Gastroesophageal sphincter (tissue), 4 donors: Measurements from ENCODE around the gene TM9SF4. TPM values are rescaled to one million over a fixed set of nuclear protein-coding genes. Genes with fewer than 3 reads are reported as not detected.

Source experiments
- ATAC-seq: fragments of 150-250 bp; one replicate; pipeline ENCODE4 v1.9.1; 2016; ENCODE audit warnings: mild to moderate bottlenecking, moderate library complexity
- H3K27ac ChIP-seq, 4 donors: fragments of 200-600 bp; sonication (generic) in 3 of 4; 1 replicate in 3 of 4; 2 replicates in 1 of 4; pipeline ENCODE4 v1.5.1; 2016 to 2019
- H3K27me3 ChIP-seq: fragments of 200-600 bp; sonication (generic); one replicate; pipeline ENCODE4 v1.5.1; 2019
- H3K36me3 ChIP-seq, 2 donors: fragments of 200-600 bp; sonication (generic); one replicate each; pipeline ENCODE4 v1.5.1; 2019; ENCODE audit warnings: control low read depth in 1 of 2
- H3K4me1 ChIP-seq, 3 donors: fragments of 200-600 bp; sonication (generic); 1 replicate in 2 of 3; 2 replicates in 1 of 3; pipeline ENCODE4 v1.5.1; 2016 to 2019; ENCODE audit warnings: control low read depth in 2 of 3
- H3K4me3 ChIP-seq, 2 donors: fragments of 200-600 bp; sonication (generic); one replicate each; pipeline ENCODE4 v1.5.1; 2019; ENCODE audit warnings: mild to moderate bottlenecking in 1 of 2, moderate library complexity in 1 of 2
- H3K9me3 ChIP-seq, 3 donors: fragments of 200-600 bp; sonication (generic); one replicate each; pipeline ENCODE4 v1.5.1; 2017 to 2019; ENCODE audit warnings: control low read depth in 2 of 3
- CTCF ChIP-seq, 4 experiments: fragments of 200-600 bp in 2 of 4; fragments of 450-650 bp in 2 of 4; sonication (generic) in 1 of 4; IDR thresholded peaks; one replicate each; pipeline ENCODE4 v1.5.1; 2017 to 2019; ENCODE audit warnings: antibody characterized with exemption in 4 of 4, mild to moderate bottlenecking in 2 of 4, moderate library complexity in 2 of 4
- EP300 ChIP-seq: sonication (generic); formaldehyde crosslinking; IDR thresholded peaks from one replicate; pipeline ENCODE4 v1.6.1; 2017; ENCODE audit warnings: antibody characterized with exemption, mild to moderate bottlenecking
- POLR2A ChIP-seq, 2 donors: fragments of 450-650 bp; IDR thresholded peaks; one replicate each; pipeline ENCODE4 v1.6.1; 2017; ENCODE audit warnings: antibody characterized with exemption in 2 of 2, mild to moderate bottlenecking in 2 of 2, moderate library complexity in 1 of 2
- POLR2AphosphoS5 ChIP-seq: sonication (generic); formaldehyde crosslinking; IDR thresholded peaks from one replicate; pipeline ENCODE4 v1.6.1; 2017; ENCODE audit warnings: antibody characterized with exemption
- WGBS, 2 donors: methylation state at CpG; one replicate each; pipeline ENCODE4 v1.1.5; 2018; ENCODE audit warnings: low coverage in 1 of 2; 5-methylcytosine and 5-hydroxymethylcytosine counted together
- total RNA-seq, 4 donors: library from RNA; depleted of rRNA; stranded (reverse); fragments of >200 nt; gene quantifications; one replicate each; pipeline ENCODE4 v1.1.0, GENCODE V29; 2016

The TM9SF4 gene
- total RNA-seq, 4 donors from 2014 or later, result 20.7 to 32.6 (median 22.9) TPM

- H3K4me3 ChIP-seq, result no peak overlapping the region
- no peaks in the 10 kb centered on the region for H3K36me3 ChIP-seq
- H3K4me1 ChIP-seq, result no peaks in the 10 kb centered on the region
- ATAC-seq, result no peak
- TF ChIP-seq EP300 (no peak), CTCF (IDR thresholded peaks at IDR 0.05) (no peak), POLR2A (IDR thresholded peaks at IDR 0.05) (no peak)
- no peaks in the 10 kb centered on the region for H3K9me3 ChIP-seq
- H3K27me3 ChIP-seq, result peaks cover 38% of the 10 kb centered on the region
- H3K27ac ChIP-seq, result no peak overlapping the region
These were observed 39.8 kb upstream of the TM9SF4 start for GRCh38 chr20:32069711-32070110.

GRCh38 chr20:32070282-32070681 is 39.2 kb upstream of the TM9SF4 start:
- Histone ChIP-seq H3K4me3 (no peak overlapping the region), H3K9me3 (no peaks in the 10 kb centered on the region), H3K27me3 (peaks cover 40% of the 10 kb centered on the region), H3K27ac (no peak overlapping the region), H3K4me1 (no peaks in the 10 kb centered on the region), H3K36me3 (no peaks in the 10 kb centered on the region)
- WGBS, 2 donors, result 79% methylated on average over 1 of the region's 1 CpG; no CpG with 5 or more reads in 1 of the 2 donors
- ATAC-seq, result no peak
- TF ChIP-seq POLR2AphosphoS5, result no peak

GRCh38 chr20:32070690-32071213 is 38.8 kb upstream of the TM9SF4 start:
- no peak overlapping the region for H3K4me3 ChIP-seq
- ATAC-seq, result no peak
- no peak overlapping the region for H3K27ac ChIP-seq
- 17 to 20% methylated on average over 2 to 4 of the region's 4 CpGs for WGBS, 2 donors
- H3K4me1 ChIP-seq, result no peaks in the 10 kb centered on the region
- H3K27me3 ChIP-seq, result peaks cover 44% of the 10 kb centered on the region
- TF ChIP-seq POLR2AphosphoS5 (no peak), EP300 (no peak), POLR2A (IDR thresholded peaks at IDR 0.05) (no peak), CTCF (IDR thresholded peaks at IDR 0.05) (no peak)
- H3K9me3 ChIP-seq, result no peaks in the 10 kb centered on the region
- H3K36me3 ChIP-seq, result no peaks in the 10 kb centered on the region

- no peaks in the 10 kb centered on the region for H3K9me3 ChIP-seq
- no peaks in the 10 kb centered on the region for H3K4me1 ChIP-seq
- peaks cover 49% of the 10 kb centered on the region for H3K27me3 ChIP-seq
- 51% methylated on average over 3 of the region's 17 CpGs; no CpG with 5 or more reads in 1 of the 2 donors for WGBS, 2 donors
- no peak overlapping the region for H3K4me3 ChIP-seq
- H3K27ac ChIP-seq, result no peak overlapping the region
- H3K36me3 ChIP-seq, result no peaks in the 10 kb centered on the region
- TF ChIP-seq POLR2AphosphoS5 (no peak), CTCF (IDR thresholded peaks at IDR 0.05) (no peak), EP300 (no peak), POLR2A (IDR thresholded peaks at IDR 0.05) (no peak)
- no peak for ATAC-seq
These were observed 37.9 kb upstream of the TM9SF4 start for GRCh38 chr20:32071395-32072167.

GRCh38 chr20:32072168-32072750 is 37.3 kb upstream of the TM9SF4 start:
- H3K9me3 ChIP-seq, result no peaks in the 10 kb centered on the region
- 63 to 83% methylated on average over 4 to 5 of the region's 6 CpGs for WGBS, 2 donors
- no peaks in the 10 kb centered on the region for H3K36me3 ChIP-seq
- H3K4me3 ChIP-seq, result no peak overlapping the region
- no peak for TF ChIP-seq POLR2A (IDR thresholded peaks at IDR 0.05)
- no peak for TF ChIP-seq EP300
- TF ChIP-seq POLR2AphosphoS5, result no peak
- TF ChIP-seq CTCF (IDR thresholded peaks at IDR 0.05), result no peak
- no peaks in the 10 kb centered on the region for H3K4me1 ChIP-seq
- H3K27ac ChIP-seq, result no peak overlapping the region
- peaks cover 52% of the 10 kb centered on the region for H3K27me3 ChIP-seq
- no peak for ATAC-seq
